ENCODE measurements around the gene EARS2.

The EARS2 gene

DNA sequence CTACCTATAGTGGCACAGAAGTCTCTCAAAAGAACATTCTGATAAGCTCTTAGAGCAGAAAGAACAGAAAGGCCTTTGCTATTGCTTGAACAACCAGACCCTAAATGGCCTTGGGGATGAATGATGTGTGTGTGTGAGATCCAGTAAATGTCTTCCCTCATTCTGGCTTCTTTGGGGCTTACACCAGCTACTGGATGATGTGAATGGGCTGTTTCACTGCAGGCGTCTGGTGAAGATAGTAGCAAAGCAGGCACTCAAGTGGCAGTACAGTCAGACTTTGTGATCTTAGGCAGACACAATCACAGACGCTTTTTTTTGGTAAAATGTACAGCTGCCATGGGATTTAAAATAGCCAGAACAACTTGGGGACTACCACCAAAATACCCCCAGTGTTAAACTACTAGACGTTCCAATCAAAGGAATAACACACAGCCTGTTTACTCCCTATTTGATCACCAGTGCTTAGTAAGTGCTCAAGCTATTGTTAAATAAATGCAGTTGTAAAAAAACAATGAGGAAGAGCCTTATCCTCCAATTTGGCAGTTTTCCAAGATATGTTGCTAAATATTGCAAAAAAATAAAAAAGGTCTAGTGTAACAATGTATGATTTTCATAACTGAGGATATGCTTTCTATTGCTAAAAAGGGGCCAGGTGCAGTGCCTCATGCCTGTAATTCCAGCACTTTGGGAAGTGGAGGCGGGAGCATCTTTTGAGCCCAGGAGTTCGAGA is 21.1 kb upstream of the EARS2 start:
- in situ Hi-C loops (cut with MboI; ENCODE audit: low pct_unique_long_range_greater_than_20kb, low sequenced_read_pairs, unreplicated experiment), result no loop called here
- TF ChIP-seq, protein P1, sequence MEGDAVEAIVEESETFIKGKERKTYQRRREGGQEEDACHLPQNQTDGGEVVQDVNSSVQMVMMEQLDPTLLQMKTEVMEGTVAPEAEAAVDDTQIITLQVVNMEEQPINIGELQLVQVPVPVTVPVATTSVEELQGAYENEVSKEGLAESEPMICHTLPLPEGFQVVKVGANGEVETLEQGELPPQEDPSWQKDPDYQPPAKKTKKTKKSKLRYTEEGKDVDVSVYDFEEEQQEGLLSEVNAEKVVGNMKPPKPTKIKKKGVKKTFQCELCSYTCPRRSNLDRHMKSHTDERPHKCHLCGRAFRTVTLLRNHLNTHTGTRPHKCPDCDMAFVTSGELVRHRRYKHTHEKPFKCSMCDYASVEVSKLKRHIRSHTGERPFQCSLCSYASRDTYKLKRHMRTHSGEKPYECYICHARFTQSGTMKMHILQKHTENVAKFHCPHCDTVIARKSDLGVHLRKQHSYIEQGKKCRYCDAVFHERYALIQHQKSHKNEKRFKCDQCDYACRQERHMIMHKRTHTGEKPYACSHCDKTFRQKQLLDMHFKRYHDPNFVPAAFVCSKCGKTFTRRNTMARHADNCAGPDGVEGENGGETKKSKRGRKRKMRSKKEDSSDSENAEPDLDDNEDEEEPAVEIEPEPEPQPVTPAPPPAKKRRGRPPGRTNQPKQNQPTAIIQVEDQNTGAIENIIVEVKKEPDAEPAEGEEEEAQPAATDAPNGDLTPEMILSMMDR (IDR thresholded peaks at IDR 0.05; ENCODE audit: extremely low read depth, insufficient read depth, missing control alignments), result no peak
- no peak for DNase-seq (ENCODE audit: low spot score)

DNA sequence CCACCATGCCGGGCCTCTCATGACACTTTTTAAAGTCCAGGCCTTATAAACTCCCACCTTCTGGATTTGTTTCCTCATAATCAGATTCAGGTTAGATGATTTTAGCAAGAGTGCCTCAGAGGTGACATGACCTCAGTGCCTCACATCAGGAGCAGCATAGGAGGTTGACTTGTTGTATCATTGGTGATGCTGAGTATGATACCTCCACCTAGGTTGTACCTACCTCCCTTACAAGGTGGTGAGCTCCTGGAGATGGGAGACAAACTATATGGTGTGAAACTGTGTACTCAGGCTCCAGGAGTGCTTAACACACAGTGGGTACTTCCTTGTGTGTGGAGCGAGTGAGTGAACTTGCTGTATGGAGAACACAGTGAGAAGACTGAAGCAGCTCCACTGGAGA is 20.3 kb upstream of the EARS2 start:
- TF ChIP-seq, protein P1 (IDR thresholded peaks at IDR 0.05; ENCODE audit: extremely low read depth, insufficient read depth, missing control alignments), result no peak
- DNase-seq (ENCODE audit: low spot score), result no peak
- in situ Hi-C loops (cut with MboI; ENCODE audit: low pct_unique_long_range_greater_than_20kb, low sequenced_read_pairs, unreplicated experiment), result no loop called here

DNA sequence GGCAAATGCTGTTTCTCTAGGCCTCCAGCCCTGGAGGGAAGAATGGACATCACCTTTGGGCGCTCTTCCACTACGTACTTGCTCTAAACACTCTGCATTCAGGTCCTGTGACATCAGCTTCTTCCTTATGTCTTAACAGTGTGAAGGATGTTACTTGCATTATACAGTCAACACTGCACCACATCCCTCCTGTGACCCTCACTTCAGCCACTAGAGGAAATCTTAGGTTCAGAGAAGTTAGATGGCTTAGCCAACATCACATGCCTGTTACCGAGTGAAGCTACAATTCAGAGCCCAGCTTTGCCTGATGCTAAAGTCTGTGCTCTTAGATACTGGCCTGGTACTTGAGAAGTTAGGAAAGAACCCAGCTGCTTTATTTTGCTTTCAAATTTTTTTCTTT is 18.7 kb upstream of the EARS2 start:
- in situ Hi-C loops (cut with MboI; ENCODE audit: low pct_unique_long_range_greater_than_20kb, low sequenced_read_pairs, unreplicated experiment), result no loop called here
- TF ChIP-seq, protein P1 (IDR thresholded peaks at IDR 0.05; ENCODE audit: extremely low read depth, insufficient read depth, missing control alignments), result no peak
- no peak for DNase-seq (ENCODE audit: low spot score)

DNA sequence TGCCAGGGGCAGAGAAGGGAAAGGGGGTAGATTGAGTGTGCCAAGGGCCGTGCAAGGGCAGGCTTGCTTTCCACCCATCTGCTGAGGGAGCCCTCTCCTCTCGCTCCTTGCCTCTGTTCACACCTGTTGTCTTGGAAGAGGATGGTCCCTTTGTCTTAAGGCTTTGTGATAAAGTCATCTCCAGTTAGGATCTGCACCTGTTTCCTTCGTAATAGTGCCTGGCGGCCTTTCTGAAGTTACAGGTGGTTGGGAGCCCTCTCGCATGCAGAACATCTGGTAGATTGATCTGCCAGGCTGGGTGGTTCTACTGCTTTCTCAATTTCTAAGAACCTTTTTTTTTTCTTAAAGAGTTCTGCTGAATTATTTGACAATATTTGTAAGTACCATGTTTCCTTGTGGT is 16.7 kb upstream of the EARS2 start:
- TF ChIP-seq, protein P1 (IDR thresholded peaks at IDR 0.05; ENCODE audit: extremely low read depth, insufficient read depth, missing control alignments), result no peak
- DNase-seq (ENCODE audit: low spot score), result no peak
- in situ Hi-C loops (cut with MboI; ENCODE audit: low pct_unique_long_range_greater_than_20kb, low sequenced_read_pairs, unreplicated experiment), result no loop called here

DNA sequence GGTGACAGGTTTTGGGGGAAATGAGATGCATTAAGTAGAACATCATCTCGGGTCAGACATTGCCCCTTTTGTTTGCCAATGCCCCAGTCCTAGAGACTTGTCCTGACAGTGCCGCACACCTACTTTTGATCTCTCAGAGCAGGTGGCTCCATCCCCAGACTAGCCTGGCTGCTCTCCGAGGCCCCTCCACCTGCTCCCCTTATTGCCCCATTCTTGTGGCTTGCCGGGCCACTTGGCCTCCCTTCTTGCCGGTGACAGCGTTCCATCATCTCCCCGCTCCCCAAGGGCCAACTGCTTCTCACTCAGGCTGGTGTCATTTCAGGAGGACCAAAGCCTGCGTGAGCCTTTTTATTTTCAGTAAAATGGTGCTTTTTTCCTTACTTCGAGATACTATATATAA is 15.2 kb upstream of the EARS2 start:
- TF ChIP-seq, protein P1 (IDR thresholded peaks at IDR 0.05; ENCODE audit: extremely low read depth, insufficient read depth, missing control alignments), result no peak
- in situ Hi-C loops (cut with MboI; ENCODE audit: low pct_unique_long_range_greater_than_20kb, low sequenced_read_pairs, unreplicated experiment), result no loop called here
- DNase-seq (ENCODE audit: low spot score), result no peak

DNA sequence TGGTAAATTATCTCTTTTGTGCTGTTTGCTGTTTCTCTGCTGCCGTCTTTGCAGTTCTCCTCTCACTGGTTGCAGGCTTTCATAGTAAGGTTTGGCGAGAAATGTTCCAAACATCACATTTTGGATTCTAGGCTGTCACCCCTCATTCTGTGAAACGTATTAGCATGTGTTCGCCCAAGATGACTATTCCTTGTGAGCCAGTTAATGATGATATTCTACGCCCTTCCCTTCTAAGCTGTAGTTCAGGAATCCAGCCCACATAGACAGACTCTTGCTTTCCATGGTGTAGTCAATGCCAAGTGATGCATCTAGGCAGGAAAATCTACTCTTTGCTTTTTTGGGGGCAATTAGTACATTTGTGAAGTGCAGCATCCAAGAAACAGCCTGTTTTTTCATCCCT is 14.7 kb upstream of the EARS2 start:
- TF ChIP-seq, protein P1 (IDR thresholded peaks at IDR 0.05; ENCODE audit: extremely low read depth, insufficient read depth, missing control alignments), result no peak
- in situ Hi-C loops (cut with MboI; ENCODE audit: low pct_unique_long_range_greater_than_20kb, low sequenced_read_pairs, unreplicated experiment), result no loop called here

More for the DNA sequence above, 14.7 kb upstream of the EARS2 start:
- DNase-seq (ENCODE audit: low spot score), result no peak

All from GM13977 (cell line).